CD4-positive, alpha-beta T cell (primary cell): ENCODE data around the gene CD63. TPM values are rescaled to one million over a fixed set of nuclear protein-coding genes. Genes with fewer than 3 reads are reported as not detected.

Source experiments
- ATAC-seq: fragments of 200-7000 bp; cut with Tn5 transposase; one replicate; pipeline ENCODE4 v1.10.0; 2022; ENCODE audit warnings: mild to moderate bottlenecking; ENCODE audit not compliant: poor library complexity
- CTCF ChIA-PET: fragments of 350-600 bp; sonication (Branson Sonifier 250); formaldehyde crosslinking; loops from one replicate; lab custom pipeline; 2021; ENCODE audit warnings: antibody characterized with exemption, inconsistent platforms; lab: Charles Lee
- POLR2A ChIA-PET: fragments of 350-600 bp; sonication (Branson Sonifier 250); formaldehyde crosslinking; loops from one replicate; lab custom pipeline; 2021; ENCODE audit warnings: antibody characterized with exemption, inconsistent platforms; lab: Charles Lee
- DNase-seq, 14 experiments: peaks; one replicate each; pipeline ENCODE4 v3.0.0-alpha.2; 2013 to 2020; ENCODE audit warnings: mixed read lengths in 2 of 14
- H3K27ac ChIP-seq, 2 donors: one replicate each; pipeline versions ENCODE4 v1.5.1 to v1.7.0; 2013; ENCODE audit warnings: low read length in 2 of 2, low read depth in 1 of 2, mild to moderate bottlenecking in 1 of 2
- H3K27me3 ChIP-seq, 2 experiments: 1 replicate in 1 of 2; 2 replicates in 1 of 2; pipeline versions ENCODE4 v1.6.1 to v1.7.0; 2013; ENCODE audit warnings: low read length in 2 of 2, control low read depth in 1 of 2, mild to moderate bottlenecking in 1 of 2, moderate library complexity in 1 of 2; ENCODE audit not compliant: insufficient read depth in 2 of 2, control insufficient read depth in 1 of 2
- H3K36me3 ChIP-seq: one replicate; pipeline ENCODE4 v1.6.1; 2013; ENCODE audit warnings: low read length, control low read depth; ENCODE audit not compliant: insufficient read depth
- H3K4me1 ChIP-seq: one replicate; pipeline ENCODE4 v1.6.1; 2013; ENCODE audit warnings: low read length, control low read depth; ENCODE audit not compliant: insufficient read depth
- H3K4me3 ChIP-seq: one replicate; pipeline ENCODE4 v1.5.1; 2013; ENCODE audit warnings: mild to moderate bottlenecking, low read length, moderate library complexity
- H3K9me3 ChIP-seq, 2 experiments: 1 replicate in 1 of 2; 2 replicates in 1 of 2; pipeline versions ENCODE4 v1.6.1 to v1.7.0; 2013; ENCODE audit warnings: low read length in 2 of 2, mild to moderate bottlenecking in 2 of 2, control low read depth in 1 of 2, moderate library complexity in 1 of 2; ENCODE audit not compliant: control insufficient read depth in 1 of 2, insufficient read depth in 1 of 2
- H3K27ac Mint-ChIP-seq: one replicate; pipeline ENCODE4 v1.8.0; 2020; ENCODE audit warnings: mixed read lengths
- H3K27me3 Mint-ChIP-seq: one replicate; pipeline ENCODE4 v1.8.0; 2021; ENCODE audit warnings: mixed read lengths
- H3K36me3 Mint-ChIP-seq: one replicate; pipeline ENCODE4 v1.8.0; 2021; ENCODE audit warnings: low read depth, mixed read lengths
- H3K4me1 Mint-ChIP-seq: one replicate; pipeline ENCODE4 v1.8.0; 2021; ENCODE audit warnings: low read depth, mixed read lengths
- H3K4me3 Mint-ChIP-seq: one replicate; pipeline ENCODE4 v1.8.0; 2020; ENCODE audit warnings: mild to moderate bottlenecking, mixed read lengths
- H3K9me3 Mint-ChIP-seq: one replicate; pipeline ENCODE4 v1.8.0; 2020; ENCODE audit warnings: mixed read lengths
- CTCF ChIP-seq: fragments of 200-600 bp; IDR thresholded peaks from one replicate; pipeline ENCODE4 v1.8.0; 2022; ENCODE audit warnings: antibody characterized with exemption, mild to moderate bottlenecking
- intact Hi-C, 2 experiments: fragments of 100-400 bp; cut with DNase I in 1 of 2; cut with micrococcal nuclease in 1 of 2; formaldehyde crosslinking; loops; one replicate each; pipeline versions ENCODE4 v1.15.1 to v1.9.0; 2023 to 2025; cut with DNase I, micrococcal nuclease
- total RNA-seq, 174 experiments: library from RNA in 2 of 174; stranded (reverse) in 2 of 174; gene quantifications; one replicate each; pipeline ENCODE4 v1.2.3 and lab custom pipeline; 2021 to 2026

The CD63 gene
- total RNA-seq, 2 experiments from 2014 or later = 34.0 to 36.4 TPM

GRCh38 chr12:55707841-55708694 is 20.7 kb downstream of the CD63 start, which contains the start of gene ITGA7:
ITGA7 (minus strand) TSS chr12:55707904; CDS start chr12:55707682, 222 bp downstream.
- ATAC-seq (peak; percentile 73), DNase-seq (peak; percentile 17 to 81 (median 54))
- CTCF ChIA-PET = interaction anchor here (1.1 kb wide), 1 partner anchor 29 kb away, joined by 3 read pairs; no protein-coding TSS in a partner anchor
- peaks cover 39% of the 10 kb centered on the region for H3K27me3 Mint-ChIP-seq
- POLR2A ChIA-PET = interaction anchor here (1.2 kb wide), 1 partner anchor 8 kb away, joined by 6 read pairs; the partner anchor contains the start of gene BLOC1S1
- Histone ChIP-seq H3K9me3 (no peaks in the 10 kb centered on the region), H3K4me3 (peak within 1 kb of the TSS; percentile 53), H3K36me3 (no peaks in the 10 kb centered on the region), H3K27me3 (peaks cover 7 to 21% of the 10 kb centered on the region in 2 experiments), H3K27ac (no peak within 1 kb of the TSS), H3K4me1 (peaks cover 18% of the 10 kb centered on the region)
- no peaks in the 10 kb centered on the region for H3K9me3 Mint-ChIP-seq
- TF ChIP-seq CTCF = no peak
- H3K4me1 Mint-ChIP-seq = peaks cover 21% of the 10 kb centered on the region
- no peak within 1 kb of the TSS for H3K27ac Mint-ChIP-seq
- intact Hi-C loops = no loop called here
- peak within 1 kb of the TSS; percentile 85 for H3K4me3 Mint-ChIP-seq
- no peaks in the 10 kb centered on the region for H3K36me3 Mint-ChIP-seq

GRCh38 chr12:55707219-55707671 is 21.6 kb downstream of the CD63 start:
- Mint-ChIP-seq H3K4me1 (peaks cover 21% of the 10 kb centered on the region), H3K27me3 (peaks cover 39% of the 10 kb centered on the region)
- intact Hi-C loops = no loop called here

More at GRCh38 chr12:55707219-55707671, 21.6 kb downstream of the CD63 start:
- ChIA-PET POLR2A (interaction anchor here (0.9 to 1.2 kb wide), 3 partner anchors 9 to 122 kb away, joined by 3 to 6 read pairs (median 4); partner anchors contain the start of genes BLOC1S1, CD63 and DNAJC14), CTCF (interaction anchor here (1.1 kb wide), 1 partner anchor 30 kb away, joined by 3 read pairs; no protein-coding TSS in a partner anchor)
- peak in 3 of 14 experiments; percentile 21 to 42 (median 30) for DNase-seq
- no peak overlapping the region for H3K27ac Mint-ChIP-seq
- Histone ChIP-seq H3K27ac (no peak overlapping the region), H3K36me3 (no peaks in the 10 kb centered on the region), H3K9me3 (no peaks in the 10 kb centered on the region), H3K4me1 (peaks cover 18% of the 10 kb centered on the region), H3K27me3 (peaks cover 7 to 21% of the 10 kb centered on the region in 2 experiments), H3K4me3 (peak overlapping the region; percentile 53)
- H3K4me3 Mint-ChIP-seq = peak overlapping the region; percentile 81
- no peaks in the 10 kb centered on the region for H3K9me3 Mint-ChIP-seq
- no peak for TF ChIP-seq CTCF
- ATAC-seq = peak; percentile 12
- no peaks in the 10 kb centered on the region for H3K36me3 Mint-ChIP-seq
